GM18505 (cell line): Measurements from ENCODE around the gene TICAM2.

Source experiments
- ATAC-seq: cut with Tn5 transposase; IDR thresholded peaks from one replicate; pipeline ENCODE4 v1.9.1; 2021; ENCODE audit not compliant: unreplicated experiment
- POLR2A ChIP-seq: IDR thresholded peaks from 4 replicates; pipeline ENCODE4 v1.6.1; 2011; ENCODE audit warnings: borderline replicate concordance; ENCODE audit not compliant: insufficient read depth, insufficient read length; ENCODE audit errors: extremely low read depth

Gene TICAM2

DNA sequence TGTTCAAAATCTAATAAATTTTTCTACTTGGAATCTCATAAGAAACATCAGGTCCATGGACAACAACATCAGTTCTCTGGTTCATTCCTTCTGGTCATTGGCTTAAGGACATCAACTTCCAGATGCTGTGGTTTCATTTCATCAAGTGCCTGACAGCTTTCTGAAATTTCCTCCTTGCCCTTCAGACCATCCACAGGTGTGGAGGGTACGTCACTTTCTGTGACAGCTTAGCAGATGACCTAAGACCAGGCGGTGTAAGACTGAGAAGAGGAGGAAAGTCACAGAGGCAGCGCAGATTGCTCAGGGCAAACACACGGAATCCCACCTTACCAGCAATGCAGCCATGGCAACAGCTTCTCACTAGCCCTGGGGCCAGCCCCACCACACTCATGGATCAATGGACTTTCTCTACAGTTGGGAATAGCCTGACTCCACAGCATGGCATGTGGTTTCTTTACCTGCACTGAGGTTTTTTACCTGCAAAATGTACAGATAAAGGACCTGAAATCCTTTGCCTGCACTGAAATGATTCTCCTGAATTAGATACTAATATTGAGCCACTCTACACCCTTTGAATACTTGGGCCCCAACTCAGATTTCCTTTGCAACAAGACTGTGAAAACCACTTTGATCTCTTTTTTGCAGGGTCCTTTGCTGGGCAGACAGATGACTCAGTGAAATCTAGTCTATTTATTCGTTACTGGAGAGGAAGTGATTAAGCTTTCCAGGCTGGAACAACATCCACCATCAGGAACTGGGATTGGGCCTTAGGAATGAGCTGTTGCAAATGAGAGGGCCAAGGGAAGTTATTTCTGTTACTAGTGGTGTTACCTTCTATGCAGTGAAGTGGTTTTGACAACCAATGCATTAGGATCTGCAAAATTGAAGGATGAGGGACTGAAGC is 26.9 kb downstream of the TICAM2 start:
- peak; percentile 31 for ATAC-seq
- no peak for TF ChIP-seq POLR2A

DNA sequence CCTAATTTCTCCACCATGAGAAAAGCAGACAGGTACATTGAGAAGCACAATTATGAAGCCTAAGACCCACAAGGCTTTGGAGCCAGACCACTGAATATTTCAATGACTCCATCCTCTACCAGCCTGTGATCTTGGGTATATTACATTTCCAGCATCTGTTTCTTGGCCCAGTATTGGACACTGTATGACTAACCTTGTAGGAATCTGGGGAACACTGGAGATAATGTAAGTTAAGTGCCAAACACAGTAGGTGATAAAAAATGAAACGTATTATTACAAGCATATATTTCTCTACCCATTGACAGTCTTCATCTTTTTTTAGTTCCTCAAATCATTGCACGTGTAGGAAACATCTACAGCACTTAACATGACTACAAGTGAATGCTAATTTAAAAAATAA is 29.1 kb downstream of the TICAM2 start:
- no peak for ATAC-seq
- no peak for TF ChIP-seq POLR2A

DNA sequence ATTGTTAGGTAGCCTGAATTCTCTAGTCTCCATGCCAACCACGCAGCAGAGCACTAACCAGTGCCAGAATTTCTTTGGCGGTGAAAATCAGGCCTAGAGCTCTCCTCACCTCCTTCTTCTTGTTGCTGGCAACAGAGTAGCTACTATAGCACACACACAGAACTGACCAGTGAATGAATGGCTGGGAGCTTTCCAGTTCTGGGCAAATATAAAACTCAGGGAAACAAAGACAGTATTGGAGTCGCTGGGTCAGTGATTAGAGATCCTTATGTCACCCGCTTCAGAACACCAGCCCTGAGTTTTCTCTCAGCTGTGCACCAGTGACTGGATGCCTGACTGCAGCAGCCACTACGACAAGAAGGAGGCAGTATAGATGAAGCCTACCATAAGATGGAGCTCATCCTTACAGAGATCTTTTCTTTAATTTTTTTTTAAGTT is 30.8 kb downstream of the TICAM2 start:
- no peak for TF ChIP-seq POLR2A
- ATAC-seq, result no peak

DNA sequence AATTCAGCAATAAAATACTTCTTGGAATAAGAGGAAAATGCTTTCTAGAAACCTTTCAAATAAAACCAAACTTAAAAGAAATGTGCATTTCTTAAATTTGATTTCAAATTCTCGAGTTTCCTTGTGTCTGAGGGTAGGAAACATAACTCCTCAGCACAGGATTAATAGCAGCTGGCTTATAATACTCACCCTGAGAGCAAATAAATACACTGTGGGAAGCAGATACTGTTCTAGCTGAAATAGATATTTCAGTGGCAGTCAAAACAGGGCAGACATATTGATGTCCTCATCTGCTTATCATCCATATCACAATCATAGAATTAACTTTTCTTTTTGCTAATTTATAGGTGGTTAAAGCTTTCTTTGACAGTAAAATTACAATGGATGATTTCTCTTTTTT is 33.6 kb downstream of the TICAM2 start:
- no peak for TF ChIP-seq POLR2A
- ATAC-seq, result no peak

DNA sequence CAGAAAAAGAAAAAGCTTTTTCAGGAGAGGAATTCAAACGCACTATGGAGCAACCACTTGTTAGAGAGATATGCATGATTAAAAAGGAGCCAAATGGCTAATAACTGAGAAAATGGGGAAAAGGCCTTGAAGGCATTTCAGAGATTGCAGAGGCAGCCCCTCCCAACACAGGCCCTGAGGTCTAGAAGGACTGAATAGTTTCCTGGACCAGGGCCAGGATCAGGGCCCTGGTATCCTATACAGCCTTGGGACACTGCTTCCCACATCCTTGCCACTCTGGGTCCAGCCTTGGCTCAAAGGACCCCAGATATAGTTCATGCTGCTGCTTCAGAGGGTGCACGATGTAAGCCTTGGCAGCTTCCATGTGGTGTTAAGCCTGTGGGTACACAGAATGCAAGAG is 37.0 kb downstream of the TICAM2 start:
- no peak for TF ChIP-seq POLR2A
- no peak for ATAC-seq

DNA sequence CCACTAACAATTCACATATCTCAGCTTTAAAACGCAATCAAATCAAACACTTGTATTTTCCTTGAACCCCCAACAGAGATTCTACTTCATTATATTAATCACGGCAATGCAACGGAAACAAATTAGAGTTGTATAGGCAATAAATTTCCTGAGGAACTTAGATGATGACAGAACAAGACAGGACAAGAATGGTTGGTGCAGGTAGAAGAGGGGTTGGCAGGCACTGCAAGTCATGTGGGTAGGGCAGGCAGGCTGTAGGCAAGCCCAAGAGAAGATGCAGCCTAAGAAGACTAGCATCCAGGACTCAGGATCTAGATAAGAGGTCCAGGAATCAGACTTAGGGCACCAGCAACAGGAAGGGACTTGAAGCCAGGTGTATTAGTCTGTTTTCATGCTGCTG is 41.1 kb downstream of the TICAM2 start:
- no peak for TF ChIP-seq POLR2A
- no peak for ATAC-seq

DNA sequence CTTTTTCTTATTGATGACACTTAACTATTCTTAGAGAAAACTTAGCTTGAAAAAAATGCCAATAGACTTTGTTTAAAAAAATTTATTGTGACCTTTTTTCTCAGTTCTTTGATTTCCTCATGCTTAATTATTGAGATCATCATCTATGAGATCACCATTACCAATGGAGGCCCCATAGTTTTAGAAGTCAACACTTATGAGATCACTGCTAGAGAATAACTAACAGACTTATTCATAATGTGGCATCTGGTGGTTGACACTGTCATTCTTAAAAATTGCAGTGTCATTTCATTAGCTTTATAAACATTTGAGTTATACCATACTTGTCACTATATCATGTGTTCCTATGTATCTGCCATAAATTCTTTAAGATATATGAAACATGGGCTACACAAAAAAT is 42.8 kb downstream of the TICAM2 start:
- ATAC-seq, result no peak
- no peak for TF ChIP-seq POLR2A

DNA sequence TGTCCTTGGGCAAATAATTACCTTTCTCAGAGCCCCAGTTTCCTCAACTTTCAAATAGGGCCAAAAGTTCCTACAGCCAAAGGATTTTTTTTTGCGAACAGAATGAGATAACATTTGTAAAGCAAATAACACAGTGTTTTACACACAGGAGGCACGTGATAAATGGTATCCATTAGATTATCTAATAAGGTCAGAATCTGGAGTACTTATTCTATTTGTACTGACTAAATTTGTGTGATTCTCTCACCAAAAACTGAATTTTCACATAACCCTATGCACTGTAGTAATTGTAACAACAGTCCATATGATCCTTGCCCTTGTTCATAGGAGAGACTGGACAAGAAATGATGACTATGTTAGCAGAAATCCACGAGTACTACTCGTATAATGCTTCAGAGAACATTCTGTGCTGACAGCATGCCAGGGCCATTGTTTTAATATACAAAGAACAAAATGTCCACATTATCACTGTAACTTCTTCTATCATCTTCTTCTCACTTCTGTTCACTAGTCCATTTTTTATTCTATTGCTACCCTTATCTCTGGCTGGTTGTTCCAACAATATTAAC is 43.8 kb downstream of the TICAM2 start:
- ATAC-seq, result no peak
- TF ChIP-seq POLR2A, result no peak

DNA sequence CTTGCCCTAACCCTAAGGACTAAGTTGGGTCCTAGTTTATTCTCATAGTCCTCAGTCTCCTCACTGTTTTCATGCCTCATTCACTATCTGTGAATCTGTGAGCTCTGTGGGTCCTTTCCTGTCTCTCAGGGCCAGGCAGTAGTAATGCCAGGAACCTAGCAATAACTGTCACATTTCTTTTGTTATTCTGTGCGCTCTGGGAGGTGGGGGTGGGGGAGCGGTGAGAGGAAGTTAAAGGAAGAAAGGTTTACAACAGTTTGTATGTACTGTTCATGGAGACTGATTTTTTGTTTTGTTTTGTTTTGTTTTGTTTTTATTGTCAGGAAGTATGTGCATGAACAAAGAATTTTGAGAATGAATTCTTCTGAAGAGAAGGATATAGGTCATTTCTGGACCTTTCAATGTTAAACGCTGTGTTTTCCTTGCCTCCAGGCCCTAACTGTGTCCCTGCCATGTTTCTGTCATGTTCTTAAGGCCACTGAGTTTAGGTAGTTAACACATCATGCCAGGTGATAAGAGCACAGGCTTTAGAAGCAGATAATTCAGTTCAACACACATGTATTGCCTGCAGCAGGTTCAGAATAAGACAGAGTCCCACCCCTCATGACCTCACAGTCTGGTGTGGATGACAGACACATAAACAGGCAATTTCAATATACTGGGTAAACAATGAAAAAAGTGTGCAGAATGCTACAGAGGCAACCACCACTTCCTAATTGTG is 44.5 kb downstream of the TICAM2 start:
- no peak for ATAC-seq
- no peak for TF ChIP-seq POLR2A

DNA sequence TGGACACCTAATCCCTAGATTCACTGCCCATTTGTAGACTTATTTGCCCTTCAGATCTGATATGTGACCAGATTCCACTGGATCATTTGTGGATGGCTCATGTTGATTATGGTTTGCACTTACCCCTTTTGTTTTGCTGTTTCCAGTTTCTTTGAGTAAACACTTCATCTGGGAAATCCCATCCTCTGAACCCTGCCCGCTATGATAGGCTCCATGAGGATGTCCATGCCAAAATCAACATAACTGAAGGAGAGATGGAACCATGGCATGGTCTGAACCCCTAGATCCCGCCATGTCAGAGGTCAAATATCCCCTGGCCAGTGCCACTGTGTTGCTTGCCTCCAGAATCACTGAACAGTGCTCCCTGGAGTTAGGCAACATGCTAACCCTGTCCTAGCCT is 46.0 kb downstream of the TICAM2 start:
- no peak for TF ChIP-seq POLR2A
- ATAC-seq, result no peak

DNA sequence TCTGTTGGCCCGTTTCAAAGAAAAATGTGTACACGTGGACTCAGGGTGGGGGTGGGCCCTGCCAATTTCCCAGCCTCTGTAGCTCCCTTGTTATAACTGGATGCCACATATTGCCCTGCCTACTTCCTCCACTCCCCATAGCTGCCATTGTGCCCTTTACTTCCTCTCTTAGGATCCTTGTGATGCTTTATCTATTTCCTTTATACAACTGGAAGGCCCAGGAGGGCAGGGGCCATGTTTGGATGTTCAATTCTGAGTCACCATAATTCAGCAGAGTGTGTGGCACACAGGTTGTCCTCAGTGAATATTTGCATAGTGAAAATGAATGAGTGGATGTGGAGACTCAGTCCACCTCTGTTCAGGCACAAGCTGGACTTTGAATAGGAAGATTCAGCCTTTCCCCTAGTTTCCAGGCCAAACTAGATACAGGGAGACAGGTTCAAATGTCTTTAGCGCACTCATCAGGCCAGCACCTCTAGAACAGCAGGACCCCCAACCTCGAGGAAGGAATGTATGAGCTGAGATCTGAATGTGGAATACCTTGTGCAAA is 47.1 kb downstream of the TICAM2 start:
- no peak for ATAC-seq
- no peak for TF ChIP-seq POLR2A

DNA sequence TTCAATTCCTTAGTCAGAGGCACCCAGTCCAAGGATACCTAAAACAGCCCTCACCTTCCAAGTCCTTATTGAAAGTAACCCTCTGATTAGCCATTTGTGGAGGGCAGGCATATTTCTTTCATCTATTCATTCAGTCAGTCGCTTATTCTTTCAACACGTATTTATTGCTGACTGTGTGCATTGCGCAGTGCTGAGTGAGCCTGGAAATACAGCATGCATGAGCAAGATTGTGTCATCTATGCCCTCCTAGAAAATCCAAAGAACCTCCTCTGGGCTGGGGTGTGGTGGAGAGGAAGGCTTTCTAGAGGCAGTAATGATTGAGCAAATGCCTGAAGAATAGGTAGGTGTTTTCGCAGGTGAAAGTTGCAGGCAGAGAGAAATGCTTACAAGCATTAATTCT is 49.2 kb downstream of the TICAM2 start:
- no peak for ATAC-seq
- TF ChIP-seq POLR2A, result no peak

DNA sequence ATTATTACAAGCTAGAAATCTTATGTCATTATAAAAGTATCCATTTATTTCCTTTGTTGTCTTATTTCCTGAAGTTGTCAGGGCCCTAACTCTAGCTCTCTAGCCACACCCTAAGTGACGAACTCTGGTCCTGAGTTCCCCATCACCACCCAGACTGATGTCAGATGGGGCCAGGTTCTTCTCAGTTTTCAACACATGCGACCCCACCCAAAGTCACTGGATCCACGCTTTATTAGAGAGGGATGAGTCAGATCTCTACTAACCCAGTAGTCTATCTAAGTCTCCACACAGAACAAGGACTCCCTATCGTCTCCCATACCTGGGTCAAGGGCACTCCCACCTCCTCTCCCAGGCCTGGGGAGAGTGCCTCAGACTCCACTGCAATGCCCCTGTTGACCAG is 50.9 kb downstream of the TICAM2 start:
- no peak for TF ChIP-seq POLR2A
- ATAC-seq, result no peak
